GM12878 (cell line): ENCODE results near the gene CREB5. TPM values are rescaled to one million over a fixed set of nuclear protein-coding genes. Genes with fewer than 3 reads are reported as not detected.
A peak's percentile ranks its signal among the peaks of the same experiment; 100 is the strongest.

Source experiments
- ATAC-seq: fragments of 200-7000 bp; cut with Tn5 transposase; 3 replicates; pipeline ENCODE4 v1.9.1; 2020; ENCODE audit warnings: mild to moderate bottlenecking, moderate library complexity
- BruUV-seq: library from RNA; stranded (reverse); fragments of 400-500 nt; replicated peaks from 2 replicates; lab custom pipeline; 2021; lab: Mats Ljungman, UMichigan
- CTCF ChIA-PET: fragments of 300-600 bp; sonication (Branson Sonifier 250); formaldehyde crosslinking; extraction: SDS; loops from one replicate; lab custom pipeline; 2021; ENCODE audit warnings: inconsistent platforms; lab: Yijun Ruan, JAX
- POLR2A ChIA-PET: fragments of 350-600 bp; formaldehyde crosslinking; extraction: SDS; loops from one replicate; lab custom pipeline; 2021; ENCODE audit warnings: inconsistent platforms; lab: Charles Lee
- RAD21 ChIA-PET: fragments of 300-600 bp; sonication (Branson Sonifier 250); formaldehyde crosslinking; loops from one replicate; lab custom pipeline; 2023; ENCODE audit warnings: antibody characterized with exemption; ENCODE audit not compliant: unreplicated experiment; lab: Charles Lee
- SMC1A ChIA-PET: fragments of 300-600 bp; sonication (Branson Sonifier 250); formaldehyde crosslinking; loops from one replicate; lab custom pipeline; 2023; ENCODE audit not compliant: unreplicated experiment, uncharacterized antibody; lab: Charles Lee
- DNase-seq: peaks from one replicate; pipeline ENCODE4 v3.0.0-alpha.2; 2011; ENCODE audit warnings: low read depth, low spot score
- FAIRE-seq: peaks from 3 replicates; lab custom pipeline; 2011; peaks lifted over from hg19 to GRCh38; lab: Jason Lieb, UNC
- H2AFZ ChIP-seq: 2 replicates; pipeline ENCODE4 v1.6.0; 2011; ENCODE audit warnings: low read depth, low read length, control low read depth; ENCODE audit not compliant: control insufficient read depth
- H3K27ac ChIP-seq: 2 replicates; pipeline ENCODE4 v1.5.1; 2011; ENCODE audit warnings: control low read depth; ENCODE audit not compliant: control insufficient read depth, insufficient read depth
- H3K27me3 ChIP-seq, 2 experiments: replicated peaks in 1 of 2; 2 replicates each; pipeline versions ENCODE4 v1.6.0 to v1.6.1; 2011; ENCODE audit warnings: low read length in 1 of 2; ENCODE audit not compliant: control insufficient read depth in 2 of 2, insufficient read depth in 2 of 2
- H3K36me3 ChIP-seq, 2 experiments: 2 replicates each; pipeline ENCODE4 v1.5.1; 2011; ENCODE audit warnings: low read length in 1 of 2; ENCODE audit not compliant: control insufficient read depth in 2 of 2, insufficient read depth in 2 of 2
- H3K4me1 ChIP-seq: 2 replicates; pipeline ENCODE4 v1.6.1; 2011; ENCODE audit warnings: mild to moderate bottlenecking, low read length, moderate library complexity, mixed read lengths; ENCODE audit not compliant: control insufficient read depth, insufficient read depth
- H3K4me2 ChIP-seq: 2 replicates; pipeline ENCODE4 v1.6.0; 2011; ENCODE audit warnings: control low read depth; ENCODE audit not compliant: control insufficient read depth, insufficient read depth
- H3K4me3 ChIP-seq: fragments of 200-600 bp; sonication (generic); 2 replicates; pipeline ENCODE4 v1.5.1; 2016
- H3K79me2 ChIP-seq: 2 replicates; pipeline ENCODE4 v1.6.0; 2011; ENCODE audit warnings: low read length; ENCODE audit not compliant: control insufficient read depth, insufficient read depth
- H3K9ac ChIP-seq: 2 replicates; pipeline ENCODE4 v1.8.0; 2011; ENCODE audit warnings: low read length, control low read depth, mixed read lengths; ENCODE audit not compliant: control insufficient read depth, insufficient read depth
- H3K9me3 ChIP-seq: replicated peaks from 3 replicates; pipeline ENCODE4 v1.5.1; 2011; ENCODE audit warnings: mild to moderate bottlenecking, low read length; ENCODE audit not compliant: control insufficient read depth, insufficient read depth
- H4K20me1 ChIP-seq: 2 replicates; pipeline ENCODE4 v1.6.0; 2011; ENCODE audit not compliant: control insufficient read depth, insufficient read depth
- BMI1 ChIP-seq: fragments of 450-650 bp; IDR thresholded peaks from 2 replicates; pipeline ENCODE4 v1.6.1; 2016; ENCODE audit warnings: mild to moderate bottlenecking, moderate library complexity, borderline replicate concordance
- E2F4 ChIP-seq: IDR thresholded peaks from 2 replicates; pipeline ENCODE4 v1.6.1; 2012; ENCODE audit warnings: low read depth, low read length, improper control_type of control experiment
- RUNX3 ChIP-seq: IDR thresholded peaks from 2 replicates; pipeline ENCODE4 v1.6.1; 2012; ENCODE audit warnings: low read length, inconsistent platforms
- ZBTB40 ChIP-seq: fragments of 450-650 bp; IDR thresholded peaks from 2 replicates; pipeline ENCODE4 v1.6.1; 2016; ENCODE audit warnings: mild to moderate bottlenecking, moderate library complexity, borderline replicate concordance
- WGBS: methylation state at CpG from one replicate; pipeline ENCODE4 v1.1.6; 2016; ENCODE audit warnings: low lambda C conversion rate; ENCODE audit not compliant: insufficient replicate concordance, insufficient coverage; ENCODE audit errors: missing lambda C conversion rate; 5-methylcytosine and 5-hydroxymethylcytosine counted together
- in situ Hi-C: fragments of 300-500 bp; cut with MboI; formaldehyde crosslinking; loops from 9 replicates; pipeline ENCODE4 v1.14.3; 2018; ENCODE audit warnings: mixed read lengths
- intact Hi-C: fragments of 100-400 bp; cut with micrococcal nuclease; formaldehyde crosslinking; loops from one replicate; pipeline ENCODE4 v1.14.2; 2022; ENCODE audit not compliant: unreplicated experiment
- polyA plus RNA-seq, 11 experiments: library from polyadenylated mRNA; depleted of rRNA in 4 of 11; unstranded in 6 of 11; stranded (reverse) in 5 of 11; fragments of >200 nt; fragmentation: Nextera tagmentation in 4 of 11; fragmentation: Illumina TruSeq in 1 of 11; extraction: Ambion mirVana in 4 of 11; extraction: Trizol in 1 of 11; gene quantifications; 1 replicate in 1 of 11; 2 replicates in 10 of 11; pipeline versions ENCODE4 v1.2.1 to v1.2.3, GENCODE V29; 2011 to 2016; ENCODE audit warnings: inconsistent platforms in 2 of 11, missing spikeins in 2 of 11, low read depth in 1 of 11
- total RNA-seq, 4 experiments: library from RNA; depleted of rRNA in 3 of 4; stranded (reverse); fragments of >200 nt in 3 of 4; fragmentation: Illumina TruSeq in 1 of 4; extraction: Trizol in 1 of 4; gene quantifications; 2 replicates each; pipeline versions ENCODE4 v1.2.1 to v1.2.3, GENCODE V29; 2013 to 2021

The CREB5 gene
- total and polyA plus RNA-seq, 10 of the 15 experiments (the other 5 are each of a cell fraction or from before 2014, with no cell fraction given): 12.9 to 74.1 (median 53.0) TPM

GRCh38 chr7:28392289-28392688 lies 20.0 kb upstream of the CREB5 start:
- in situ Hi-C loops (loop anchor here (10.0 kb wide), 1 partner anchor 233 kb away; no protein-coding TSS in a partner anchor), intact Hi-C loops (no loop called here)
- no peak overlapping the region for H2AFZ ChIP-seq
- no peaks in the 10 kb centered on the region for H3K9me3 ChIP-seq
- no peaks in the 10 kb centered on the region for H3K4me1 ChIP-seq
- no peak overlapping the region for H3K9ac ChIP-seq
- H3K27ac ChIP-seq: no peak overlapping the region
- H3K4me3 ChIP-seq: no peak overlapping the region
- POLR2A ChIA-PET: interaction anchor here (1.2 kb wide), 1 partner anchor 20 kb away, joined by 3 read pairs; the partner anchor contains the start of gene CREB5
- WGBS: 43% methylated on average over 2 of the region's 2 CpGs
- no peaks in the 10 kb centered on the region for H3K36me3 ChIP-seq
- TF ChIP-seq RUNX3 (peak; percentile 18; the same call in 1 of the 2 replicates), E2F4 (no peak), ZBTB40 (peak; percentile 33; the same call in 1 of the 2 replicates), BMI1 (no peak)
- no peak for FAIRE-seq
- no peak for DNase-seq
- BruUV-seq: no TSS peak
- no peaks in the 10 kb centered on the region for H3K79me2 ChIP-seq
- SMC1A ChIA-PET: interaction anchor here (0.7 to 2.4 kb wide), 8 partner anchors 13 to 341 kb away, joined by 3 to 5 read pairs (median 3); no protein-coding TSS in a partner anchor
- 0 out of 4 replicates have a peak, but pooled peaks cover 0 to 3% of the 10 kb centered on the region in 2 experiments for H3K27me3 ChIP-seq
- no peak for ATAC-seq
- RAD21 ChIA-PET: interaction anchor here (0.5 to 2.4 kb wide), 2 partner anchors 8 to 362 kb away, joined by 3 to 6 read pairs; no protein-coding TSS in a partner anchor
- H4K20me1 ChIP-seq: no peaks in the 10 kb centered on the region
- no peak overlapping the region for H3K4me2 ChIP-seq
- CTCF ChIA-PET: interaction anchor here (0.7 to 3.3 kb wide), 8 partner anchors 14 to 466 kb away, joined by 3 to 18 read pairs (median 3); no protein-coding TSS in a partner anchor
